Stimulated activated CD8-positive, alpha-beta memory T cell treated with anti-CD3 and anti-CD28 coated beads, Interleukin-7, amount 100 ng/mL, for 1 hour (primary cell): ENCODE results near the gene RAD51B.

Experiments used
- DNase-seq, 2 donors: peaks; one replicate each; pipeline ENCODE4 v3.0.0-alpha.2; 2020; ENCODE audit warnings: low read depth in 2 of 2

Gene RAD51B

DNA sequence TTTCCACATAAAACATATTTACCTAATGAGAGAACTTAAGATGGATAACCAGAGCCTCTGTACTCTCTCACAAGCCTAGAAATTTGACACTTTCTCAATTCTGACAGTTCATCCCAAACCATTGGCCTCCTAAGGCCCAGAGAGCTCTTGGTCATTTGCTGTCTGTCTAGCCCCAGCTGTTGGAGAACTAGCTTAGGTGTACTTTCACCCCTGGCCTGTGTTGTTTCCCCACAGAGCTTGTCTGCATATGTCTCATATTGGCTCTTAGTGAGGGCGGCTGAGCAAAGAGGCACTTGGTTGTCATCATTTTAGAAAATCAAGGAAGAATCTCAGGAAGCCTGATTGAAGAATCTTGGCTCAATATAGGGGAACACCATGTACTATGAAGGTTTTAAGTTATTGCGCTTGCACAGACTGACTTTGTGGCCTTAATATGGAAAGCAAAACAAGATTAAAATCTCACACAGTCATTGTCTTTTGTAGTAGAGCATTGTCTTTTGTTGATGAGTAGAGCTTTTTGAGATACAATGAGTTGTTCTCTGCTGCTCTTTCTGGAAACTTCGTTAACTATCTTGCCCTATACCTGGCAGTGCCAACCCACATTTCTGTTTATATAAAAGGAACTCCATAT is 324.6 kb downstream of the RAD51B start:
- no peak for DNase-seq

DNA sequence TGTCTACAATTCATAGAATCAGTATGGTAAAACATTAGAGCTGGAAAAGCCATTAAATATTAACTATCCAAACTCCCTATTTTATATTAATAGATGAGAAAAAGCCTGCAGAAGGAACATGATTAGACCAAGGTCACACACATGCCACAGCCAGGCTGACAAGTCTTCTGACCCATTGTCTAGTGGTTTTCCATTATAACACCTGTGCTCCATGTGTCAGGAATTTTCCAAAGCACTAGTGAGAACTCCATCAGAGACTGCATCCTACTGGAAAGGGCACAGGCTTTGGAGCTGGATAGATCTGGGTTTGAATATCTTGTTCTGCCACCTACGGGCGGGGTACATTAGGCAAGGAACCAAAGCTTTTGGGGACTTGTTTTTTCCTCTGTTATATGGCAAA is 325.5 kb downstream of the RAD51B start:
- no peak for DNase-seq

DNA sequence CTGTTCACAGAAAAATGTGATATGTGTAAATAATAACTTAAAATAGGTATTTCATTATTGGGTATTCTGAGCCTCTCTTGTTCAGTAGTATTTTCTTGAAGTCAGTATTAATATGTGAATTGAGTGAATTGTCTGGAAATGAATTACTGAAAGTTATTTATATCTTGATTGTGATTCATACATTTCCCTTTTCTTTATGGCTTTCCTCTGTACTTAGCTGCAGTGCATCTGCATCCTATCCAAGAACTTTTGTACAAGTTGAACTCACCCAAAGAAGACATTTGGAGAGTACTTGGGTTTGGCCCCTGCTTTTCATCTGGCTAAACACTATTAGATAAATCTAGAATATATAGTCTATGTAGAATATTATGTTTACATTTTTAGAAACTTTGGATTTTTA is 326.0 kb downstream of the RAD51B start:
- DNase-seq = no peak

DNA sequence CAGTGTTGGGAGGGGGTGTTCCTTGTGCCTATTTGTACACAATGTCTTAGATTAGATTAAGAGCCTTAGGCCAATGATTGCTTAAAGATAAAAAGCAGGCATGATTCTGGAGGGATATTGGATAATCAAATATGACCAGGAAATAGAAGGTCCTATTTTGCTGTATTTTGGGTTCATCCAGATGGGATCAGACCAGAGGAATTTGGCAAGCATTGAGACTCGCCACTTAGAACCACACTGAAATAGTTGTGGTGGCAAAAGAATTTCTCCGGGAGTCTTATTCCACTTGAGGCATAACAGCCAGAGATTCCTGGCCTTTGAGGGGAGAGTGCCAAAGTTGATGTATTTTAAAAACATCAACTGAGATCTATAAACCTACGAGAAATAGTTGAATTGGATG is 327.2 kb downstream of the RAD51B start:
- DNase-seq = no peak

DNA sequence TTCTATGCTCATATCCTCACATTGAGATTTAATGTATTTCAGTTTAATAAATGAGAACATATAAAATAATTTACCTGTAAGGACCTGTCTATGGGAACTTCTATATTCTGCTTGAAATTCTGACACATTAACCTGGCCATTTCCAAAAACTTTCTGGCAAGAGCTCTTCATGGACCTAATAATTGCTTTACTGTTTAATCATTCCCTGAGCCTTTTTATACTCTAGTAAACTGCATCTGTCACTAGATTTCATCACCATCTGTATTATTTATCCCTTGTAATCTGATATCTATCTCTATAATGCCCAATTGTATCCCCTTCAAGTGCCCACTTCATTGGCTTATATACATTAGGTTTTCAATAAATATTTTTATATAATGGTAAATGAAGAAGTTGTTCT is 327.7 kb downstream of the RAD51B start:
- DNase-seq = no peak

DNA sequence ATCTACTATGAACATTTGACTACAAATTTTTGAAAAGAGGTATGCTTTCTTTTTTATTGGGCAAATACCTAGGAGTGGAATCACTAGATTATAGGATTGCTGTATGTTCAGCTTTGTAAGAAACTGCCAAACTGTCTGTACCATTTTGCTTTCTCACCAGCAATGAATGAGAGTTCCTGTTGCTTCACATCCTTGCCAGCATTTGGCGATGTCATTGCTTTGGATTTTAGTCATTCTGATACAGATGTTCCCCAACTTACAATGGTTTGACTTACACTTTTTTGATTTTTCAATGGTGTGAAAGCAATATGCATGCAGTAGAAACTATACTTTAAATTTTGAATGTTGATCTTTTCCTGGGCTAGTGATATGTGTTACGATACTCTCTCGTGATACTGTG is 328.7 kb downstream of the RAD51B start:
- no peak for DNase-seq

DNA sequence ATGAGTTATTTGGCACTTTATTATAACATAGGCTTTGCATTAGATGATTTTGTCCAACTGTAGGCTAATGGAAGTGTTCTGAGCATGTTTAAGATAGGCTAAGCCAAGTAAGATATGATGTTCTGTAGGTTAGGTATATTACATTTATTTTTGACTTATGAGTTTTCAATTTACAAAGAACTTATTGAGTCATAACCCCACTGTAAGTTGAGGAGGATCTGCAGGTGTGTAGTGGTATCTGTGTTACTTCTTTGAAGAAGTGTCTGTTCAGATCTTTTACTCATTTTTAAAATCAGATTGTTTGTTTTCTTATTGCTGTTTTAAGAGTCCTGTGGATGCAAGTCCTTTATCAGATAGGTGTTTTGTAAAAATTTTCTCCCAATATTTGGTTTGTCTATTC is 329.2 kb downstream of the RAD51B start:
- no peak for DNase-seq

DNA sequence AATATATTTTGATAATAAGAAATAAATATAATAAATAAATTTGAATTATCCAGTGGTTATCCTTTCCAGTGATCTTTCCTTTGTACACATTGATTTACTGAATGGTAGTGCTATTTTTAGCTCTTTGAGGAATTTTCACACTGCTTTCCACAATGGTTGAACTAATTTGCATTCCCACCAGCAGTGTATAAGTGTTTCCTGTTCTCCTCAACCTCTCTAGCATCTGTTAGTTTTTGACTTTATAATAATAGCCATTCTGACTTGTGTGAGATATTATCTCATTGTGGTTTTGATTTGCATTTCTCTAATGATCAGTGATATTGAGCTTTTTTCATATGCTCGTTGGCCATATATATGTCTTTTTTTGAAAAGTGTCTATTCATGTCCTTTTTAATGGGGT is 333.7 kb downstream of the RAD51B start:
- DNase-seq = no peak

DNA sequence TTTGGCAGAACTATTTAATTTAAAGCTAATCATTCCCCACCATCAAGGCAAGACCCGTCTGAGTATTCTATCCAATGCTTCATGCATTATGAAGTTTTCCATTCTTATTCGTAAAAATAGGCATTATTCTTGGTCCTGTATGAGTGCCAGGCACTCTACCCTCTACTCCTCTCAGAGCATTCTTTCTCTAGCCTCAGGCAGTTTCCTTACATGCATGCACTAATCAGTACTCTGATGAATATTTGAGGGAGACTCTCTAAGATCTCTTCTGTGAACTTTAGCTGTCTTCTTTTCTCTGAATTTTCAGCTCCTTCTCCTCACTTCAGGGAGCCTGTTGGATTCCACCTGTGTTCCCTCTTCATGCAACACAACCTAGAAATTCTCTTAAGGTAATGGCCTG is 334.7 kb downstream of the RAD51B start:
- no peak for DNase-seq

DNA sequence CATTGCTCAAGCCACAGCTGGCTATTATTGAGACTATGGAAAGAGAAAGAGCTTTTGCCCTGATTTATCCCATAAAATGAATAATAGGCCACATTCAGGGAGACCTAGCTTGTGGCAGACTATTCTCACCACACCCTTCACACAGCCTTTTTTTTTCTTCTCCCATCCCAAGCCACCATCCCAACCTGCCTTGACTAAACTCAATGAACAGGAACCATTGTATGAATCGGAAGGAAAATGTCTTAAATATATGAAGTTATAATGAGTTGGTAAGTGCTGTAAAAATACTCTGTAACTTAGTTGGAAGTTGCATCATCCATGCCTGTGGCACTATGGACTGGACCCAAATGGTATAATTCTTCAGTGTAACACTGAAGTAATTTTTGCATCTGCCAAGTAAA is 338.4 kb downstream of the RAD51B start:
- no peak for DNase-seq

DNA sequence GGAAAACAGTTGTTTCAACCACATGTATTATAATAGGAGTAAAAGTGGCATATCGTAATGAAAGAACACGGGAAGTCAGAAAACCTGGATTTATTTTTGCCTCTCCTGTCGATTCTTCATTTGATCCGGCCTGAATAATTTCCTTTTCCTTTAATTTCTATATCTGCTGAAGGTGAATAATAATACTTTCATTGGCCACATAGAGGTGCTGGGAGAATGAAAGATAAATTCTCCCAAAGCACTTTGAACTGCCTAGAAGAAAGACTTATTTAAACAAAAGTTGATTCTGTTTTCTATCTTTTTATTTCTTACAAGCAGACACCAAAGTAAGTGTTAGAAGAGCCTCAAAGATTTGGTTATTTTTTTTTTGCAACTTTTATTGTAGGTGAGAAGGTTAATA is 339.1 kb downstream of the RAD51B start:
- DNase-seq = no peak

DNA sequence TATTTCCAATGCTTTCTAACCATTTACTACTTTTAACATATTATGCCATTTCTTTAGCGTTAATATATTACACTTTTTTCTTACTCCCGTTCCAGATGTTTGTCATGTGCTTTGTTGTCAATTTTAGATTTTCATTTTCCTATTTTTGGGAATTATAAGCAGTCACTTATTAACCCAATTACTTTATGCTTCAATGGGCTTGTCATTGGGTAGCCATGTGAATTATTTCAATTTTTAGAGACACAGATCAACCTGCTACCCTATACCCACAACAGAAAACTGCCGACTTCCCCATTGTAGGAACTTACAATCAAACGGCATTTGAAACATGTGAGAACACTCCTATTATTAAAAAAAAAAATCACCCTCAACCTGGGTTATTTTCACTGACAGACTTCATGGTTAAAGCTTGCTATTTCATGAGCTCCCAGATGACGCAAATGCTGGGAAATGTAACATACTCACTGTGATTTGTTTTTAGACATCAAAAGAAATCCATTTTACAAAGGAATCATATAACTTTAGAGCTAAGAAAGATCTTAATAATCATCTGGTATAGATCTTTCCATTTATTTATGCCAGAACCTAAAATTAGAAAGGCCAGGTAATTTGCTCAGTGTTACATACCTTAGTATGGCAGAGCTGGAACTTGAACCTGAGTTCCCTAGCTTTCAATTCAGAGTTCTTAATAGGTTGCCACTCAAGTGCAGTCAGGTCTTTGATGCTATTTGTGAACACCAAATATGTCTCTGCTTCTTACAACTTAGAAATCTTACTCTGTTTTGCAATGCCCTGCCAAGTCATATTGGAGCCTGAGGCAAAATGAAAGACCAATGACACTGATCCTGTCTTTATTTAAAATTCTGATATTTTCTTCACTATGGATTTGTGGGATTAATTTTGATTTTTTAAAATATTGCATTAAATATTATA is 340.4 kb downstream of the RAD51B start:
- no peak for DNase-seq

DNA sequence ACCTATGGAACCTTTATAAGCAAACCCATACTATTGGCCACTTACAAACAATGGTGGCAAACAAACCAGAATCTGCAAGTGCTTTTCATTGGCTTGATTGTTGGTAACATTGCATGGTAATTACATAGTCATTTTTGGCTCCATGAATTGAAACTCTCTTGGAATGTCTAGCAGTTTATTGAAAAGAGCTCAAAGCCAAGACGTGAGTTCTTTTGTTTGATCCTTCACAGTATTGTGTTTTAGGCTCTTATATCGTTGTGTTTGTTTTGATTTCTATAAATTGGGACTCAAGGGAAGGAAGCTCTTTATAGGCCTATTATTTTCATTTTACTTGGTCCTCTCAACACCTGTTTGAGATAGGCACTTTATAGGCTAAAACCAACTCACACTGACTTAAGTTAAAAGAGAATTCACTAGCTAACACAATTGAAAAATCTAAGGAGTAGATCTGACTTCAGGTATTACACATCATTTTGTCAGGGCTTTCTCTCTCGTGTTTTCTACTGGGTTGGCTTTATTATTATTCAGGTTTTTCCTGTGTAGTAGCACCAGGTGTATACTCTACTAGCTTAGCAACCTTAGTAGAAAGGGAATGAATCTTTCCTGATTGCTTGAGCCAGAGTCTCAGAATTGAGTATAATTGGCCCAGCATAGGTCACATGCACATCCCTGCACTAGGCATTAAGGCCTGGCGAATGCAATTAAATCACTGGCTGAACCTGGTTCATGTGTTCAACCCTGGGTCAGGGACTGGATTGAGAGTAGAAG is 341.4 kb downstream of the RAD51B start:
- DNase-seq = no peak

DNA sequence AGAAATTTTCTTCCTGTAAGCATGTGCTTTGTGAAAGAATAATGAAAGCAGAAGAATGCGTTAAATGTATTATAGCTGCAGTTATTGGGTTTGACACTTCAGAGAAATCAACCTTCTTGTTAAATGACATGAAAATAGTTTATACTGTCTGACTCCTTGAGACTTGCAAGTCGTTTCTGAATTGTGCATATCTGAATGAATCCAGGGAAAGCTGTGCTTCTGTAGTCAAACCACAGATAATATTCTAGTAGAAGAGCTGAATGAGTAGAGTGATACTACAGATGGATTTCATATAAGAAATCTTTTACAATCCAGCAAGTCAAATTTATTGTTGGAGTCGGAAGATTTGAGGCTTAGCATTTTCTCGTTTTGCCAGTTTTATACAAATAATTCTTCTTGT is 343.3 kb downstream of the RAD51B start:
- no peak for DNase-seq

DNA sequence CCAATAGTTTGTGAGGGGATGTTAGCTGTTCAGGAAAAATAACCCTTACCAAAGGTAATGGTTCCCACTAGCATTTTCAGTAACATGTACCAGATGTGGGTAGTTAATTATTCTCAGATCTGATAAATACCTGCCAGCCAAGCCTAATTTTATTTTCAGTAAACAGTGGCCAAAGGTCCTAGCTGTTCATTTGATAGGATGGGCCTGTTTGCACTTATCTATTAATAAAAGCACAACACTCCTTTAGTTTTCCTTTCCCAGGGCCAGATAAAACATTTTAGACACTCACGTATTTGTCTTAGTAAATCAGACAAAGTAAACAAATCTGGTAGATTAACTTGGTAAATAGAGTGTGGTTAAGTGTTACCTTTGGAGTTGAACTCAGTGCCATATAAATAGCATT is 345.1 kb downstream of the RAD51B start:
- no peak for DNase-seq

DNA sequence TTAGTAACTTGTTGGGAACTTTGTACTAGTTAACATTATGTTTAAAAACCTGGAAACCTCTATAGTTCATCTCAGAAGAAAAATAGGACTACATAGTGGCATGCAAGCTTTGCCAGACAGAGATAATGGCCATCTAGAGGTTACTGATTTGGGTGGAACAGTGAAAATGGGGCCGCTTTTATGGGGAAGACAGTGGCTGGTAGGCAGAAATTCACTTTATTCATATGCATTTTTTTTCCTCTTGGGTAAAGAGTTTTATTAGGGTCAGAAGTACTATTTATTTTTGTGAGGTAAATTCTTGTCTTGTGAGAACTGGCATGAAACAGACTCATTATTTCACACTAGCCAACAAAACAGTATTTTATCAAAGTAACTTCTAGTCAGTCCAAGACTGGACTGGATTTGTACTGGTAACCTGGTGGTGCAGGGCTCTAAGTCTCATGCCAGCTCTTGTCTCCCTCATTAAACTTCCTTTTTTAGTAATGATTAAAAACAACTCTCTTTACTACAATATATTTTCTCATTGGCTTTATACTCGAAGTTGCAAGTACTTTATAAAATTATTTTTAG is 345.8 kb downstream of the RAD51B start:
- DNase-seq = no peak

DNA sequence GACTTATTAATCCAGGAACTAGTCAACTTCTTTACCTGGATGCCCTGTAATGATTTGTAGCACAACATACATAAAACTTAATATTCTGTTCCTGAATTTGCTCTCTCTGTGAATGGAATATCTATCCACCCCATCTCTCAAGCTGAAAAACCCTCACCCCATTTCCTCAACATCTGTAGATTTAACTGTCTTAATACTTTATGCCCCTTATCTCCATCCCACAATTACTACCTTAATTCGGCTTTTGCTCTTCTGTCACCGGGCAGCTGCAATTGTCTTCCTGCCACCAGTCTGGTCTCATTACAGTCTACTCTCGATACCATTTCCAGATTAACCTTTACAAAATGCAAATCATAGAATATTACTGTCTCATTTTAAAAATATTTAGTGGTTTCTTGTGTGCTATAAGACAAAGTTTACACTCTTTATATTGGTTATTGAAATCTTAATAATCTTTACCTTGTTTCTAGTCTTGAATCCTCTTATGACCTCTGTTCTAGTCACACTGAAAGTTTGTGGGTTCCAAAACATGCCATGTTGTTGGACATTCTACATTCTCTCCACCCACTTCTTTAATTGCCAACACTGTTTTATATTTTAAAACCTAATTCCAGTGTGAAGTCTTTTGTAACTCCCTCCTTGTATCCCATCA is 347.3 kb downstream of the RAD51B start:
- DNase-seq = no peak

DNA sequence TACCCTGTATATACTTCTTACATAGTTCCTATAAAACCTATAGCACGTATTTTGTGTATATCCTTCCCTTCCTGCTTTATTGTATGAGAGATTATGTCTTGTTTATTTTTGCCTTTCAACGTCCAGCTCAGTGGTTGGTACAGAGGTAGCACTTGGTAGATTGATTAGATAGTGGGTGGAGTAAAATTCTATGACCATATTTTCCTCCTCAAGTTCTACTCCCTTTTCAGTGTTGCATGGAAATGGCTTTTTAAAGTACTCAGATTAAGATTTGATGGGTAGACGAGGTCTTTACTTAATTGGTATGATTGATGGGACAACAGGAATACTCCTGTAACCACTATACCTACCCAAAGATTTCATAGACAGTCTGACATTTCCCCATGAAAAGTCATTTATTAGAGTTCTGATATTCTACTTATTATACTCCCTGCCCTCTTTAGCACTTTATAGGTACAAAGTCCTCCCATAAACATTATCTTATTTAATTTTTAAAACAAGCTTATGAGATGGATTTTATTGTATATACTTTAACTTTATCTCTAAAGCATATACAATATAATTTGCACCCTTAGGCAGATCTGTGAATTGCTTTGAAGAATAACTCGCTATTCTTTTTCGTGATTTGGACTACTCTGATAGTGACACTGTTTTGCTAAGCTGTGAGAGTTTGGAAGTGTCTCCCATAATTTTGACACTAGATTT is 348.0 kb downstream of the RAD51B start:
- no peak for DNase-seq

DNA sequence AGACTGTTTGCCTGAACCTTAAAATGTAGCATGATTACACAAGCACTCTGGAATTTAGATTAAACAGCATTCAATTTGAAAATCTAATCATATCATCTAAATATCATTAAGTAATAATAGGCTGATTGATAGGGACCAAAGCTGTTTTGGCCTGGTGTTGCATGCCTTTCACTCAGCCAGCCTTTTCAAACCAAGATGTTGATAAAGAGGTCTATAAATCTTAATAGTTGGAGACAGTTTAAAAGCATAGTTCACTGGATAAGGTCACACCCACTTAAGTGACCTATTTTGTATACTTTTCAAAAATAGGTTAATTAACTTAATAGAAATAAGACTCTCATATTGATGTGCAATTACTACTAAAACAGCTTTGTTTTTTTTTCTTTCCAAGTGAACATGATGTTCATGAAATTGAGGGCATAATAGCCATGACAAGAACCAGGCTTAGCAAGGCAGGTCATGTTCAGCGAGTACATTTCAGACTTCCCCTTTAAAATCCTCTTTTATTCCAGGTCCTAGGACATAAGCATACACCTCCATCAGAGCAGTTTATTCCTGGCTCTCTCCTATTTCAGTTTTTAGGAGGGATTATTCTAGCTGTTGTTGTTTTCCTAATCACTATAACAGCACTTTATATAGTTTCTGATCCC is 349.0 kb downstream of the RAD51B start:
- DNase-seq = no peak

DNA sequence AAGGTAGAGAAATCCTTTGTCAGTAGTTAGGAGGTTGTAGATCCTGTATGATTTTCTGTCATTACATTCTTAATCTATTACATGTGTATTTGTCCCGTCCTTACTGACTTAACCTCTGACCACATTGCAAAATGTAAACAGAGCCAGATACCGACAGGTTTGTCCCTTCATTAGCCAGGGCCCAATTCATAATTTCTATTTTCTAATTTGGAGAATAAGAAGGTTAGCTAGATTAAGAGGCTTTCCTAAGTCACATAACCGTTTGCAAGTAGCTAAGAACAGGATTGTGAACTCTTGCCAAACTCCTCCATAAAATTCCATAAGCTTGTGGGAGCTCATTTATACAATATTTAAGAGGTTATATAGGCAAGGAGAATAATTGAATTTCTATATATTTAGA is 352.6 kb downstream of the RAD51B start:
- DNase-seq = no peak

DNA sequence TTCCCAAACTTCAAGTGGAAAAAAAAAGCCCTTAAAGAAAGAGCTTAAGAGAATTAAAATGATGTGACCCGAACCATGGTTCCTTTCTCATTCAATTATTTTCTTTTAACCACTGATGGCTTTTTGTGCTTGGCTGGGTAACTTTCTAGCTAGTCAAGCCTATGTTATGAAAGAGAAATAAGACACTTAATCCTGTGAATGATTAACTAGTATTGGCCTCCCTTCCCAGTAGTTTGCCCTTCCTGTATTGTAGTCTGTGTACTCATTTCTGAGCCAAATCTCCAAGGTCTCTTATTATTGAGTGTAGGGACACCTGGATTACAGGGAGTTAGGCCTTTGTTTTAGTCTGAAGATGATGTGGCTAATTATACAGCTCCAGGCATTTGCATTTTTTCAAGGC is 353.0 kb downstream of the RAD51B start:
- DNase-seq = no peak
